ENCODE measurements around the gene KDM7A. TPM values are rescaled to one million over a fixed set of nuclear protein-coding genes. Genes with fewer than 3 reads are reported as not detected.

Gene KDM7A
- total RNA-seq, 1 experiment from 2014 or later: 12.2 TPM

- CTCF ChIA-PET: no interaction called here
- no peak for ATAC-seq
Observed at GRCh38 chr7:140213684-140214074, 36.9 kb upstream of the KDM7A start.

GRCh38 chr7:140212100-140212881 is 35.5 kb upstream of the KDM7A start:
- Mint-ChIP-seq H3K36me3 (no peaks in the 10 kb centered on the region), H3K27ac (no peak overlapping the region), H3K4me3 (no peak overlapping the region), H3K9me3 (peaks cover 19% of the 10 kb centered on the region), H3K27me3 (ENCODE audit: low read depth) (no peaks in the 10 kb centered on the region), H3K4me1 (peaks cover 2% of the 10 kb centered on the region)
- POLR2A ChIA-PET: no interaction called here
- DNase-seq (ENCODE audit: low spot score): no peak
- CTCF ChIA-PET: no interaction called here
- ATAC-seq: no peak
- TF ChIP-seq ATF2 (CRISPR knock-in tag; IDR thresholded peaks at IDR 0.05; ENCODE audit: borderline replicate concordance, low read depth) (no peak), NR3C1 (CRISPR knock-in tag; conservative IDR thresholded peaks at IDR 0.05; ENCODE audit: low read depth) (no peak), CDX4 (CRISPR knock-in tag; IDR thresholded peaks at IDR 0.05; ENCODE audit: borderline replicate concordance) (no peak), IRF2 (CRISPR knock-in tag; IDR thresholded peaks at IDR 0.05; ENCODE audit: borderline replicate concordance, low read depth) (no peak), NFE2L1 (CRISPR knock-in tag; IDR thresholded peaks at IDR 0.05) (no peak), FOXK1 (CRISPR knock-in tag; IDR thresholded peaks at IDR 0.05) (no peak), ZNF532 (CRISPR knock-in tag; IDR thresholded peaks at IDR 0.05; ENCODE audit: borderline replicate concordance) (no peak)

More at GRCh38 chr7:140213684-140214074, 36.9 kb upstream of the KDM7A start:
- peaks cover 8% of the 10 kb centered on the region for H3K36me3 Mint-ChIP-seq
- H3K4me3 Mint-ChIP-seq: no peak overlapping the region
- TF ChIP-seq ZSCAN18 (CRISPR knock-in tag; IDR thresholded peaks at IDR 0.05): no peak
- no peak for TF ChIP-seq ESRRA (CRISPR knock-in tag; IDR thresholded peaks at IDR 0.05; ENCODE audit: borderline replicate concordance)
- no peak for TF ChIP-seq ZNF423 (CRISPR knock-in tag; IDR thresholded peaks at IDR 0.05)
- TF ChIP-seq STAT6 (CRISPR knock-in tag; conservative IDR thresholded peaks at IDR 0.05; ENCODE audit: low read depth): no peak
- TF ChIP-seq OVOL2 (CRISPR knock-in tag; IDR thresholded peaks at IDR 0.05; ENCODE audit: borderline replicate concordance): no peak
- no peak for TF ChIP-seq NR1H2 (CRISPR knock-in tag; IDR thresholded peaks at IDR 0.05)
- no peak for TF ChIP-seq RORB (CRISPR knock-in tag; IDR thresholded peaks at IDR 0.05)
- no peak for TF ChIP-seq IRF1 (CRISPR knock-in tag; IDR thresholded peaks at IDR 0.05)
- no peak for TF ChIP-seq ATF2 (CRISPR knock-in tag; IDR thresholded peaks at IDR 0.05; ENCODE audit: borderline replicate concordance, low read depth)
- TF ChIP-seq ZNF317 (CRISPR knock-in tag; IDR thresholded peaks at IDR 0.05; ENCODE audit: borderline replicate concordance, low read depth): no peak
- TF ChIP-seq PRRX2 (CRISPR knock-in tag; IDR thresholded peaks at IDR 0.05): no peak
- peaks cover 31% of the 10 kb centered on the region for H3K9me3 Mint-ChIP-seq
- DNase-seq (ENCODE audit: low spot score): no peak
- no peak overlapping the region for H3K27ac Mint-ChIP-seq
- H3K27me3 Mint-ChIP-seq (ENCODE audit: low read depth): no peaks in the 10 kb centered on the region
- POLR2A ChIA-PET: no interaction called here
- peaks cover 7% of the 10 kb centered on the region for H3K4me1 Mint-ChIP-seq
